OCI-M1 (cell line): ENCODE data around the gene ULK1.
A peak's percentile ranks its signal among the peaks of the same experiment; 100 is the strongest.

Experiments
- DNase-seq: peaks from one replicate; lab custom pipeline; 2025; lab: John Stamatoyannopoulos, UW

ULK1 gene

GRCh38 chr12:131892711-131893604, 1.5 kb upstream of the ULK1 start:
- DNase-seq: no peak

- peak; percentile 32 for DNase-seq
Measured at GRCh38 chr12:131893605-131894312, 663 bp upstream of the ULK1 start.

- no peak for DNase-seq
Measured at GRCh38 chr12:131894981-131895639, 688 bp downstream of the ULK1 start.

GRCh38 chr12:131895640-131896079, 1.2 kb downstream of the ULK1 start:
- peak; percentile 49 for DNase-seq

GRCh38 chr12:131896080-131896810, 1.8 kb downstream of the ULK1 start:
- peak; percentile 92 for DNase-seq

DNA sequence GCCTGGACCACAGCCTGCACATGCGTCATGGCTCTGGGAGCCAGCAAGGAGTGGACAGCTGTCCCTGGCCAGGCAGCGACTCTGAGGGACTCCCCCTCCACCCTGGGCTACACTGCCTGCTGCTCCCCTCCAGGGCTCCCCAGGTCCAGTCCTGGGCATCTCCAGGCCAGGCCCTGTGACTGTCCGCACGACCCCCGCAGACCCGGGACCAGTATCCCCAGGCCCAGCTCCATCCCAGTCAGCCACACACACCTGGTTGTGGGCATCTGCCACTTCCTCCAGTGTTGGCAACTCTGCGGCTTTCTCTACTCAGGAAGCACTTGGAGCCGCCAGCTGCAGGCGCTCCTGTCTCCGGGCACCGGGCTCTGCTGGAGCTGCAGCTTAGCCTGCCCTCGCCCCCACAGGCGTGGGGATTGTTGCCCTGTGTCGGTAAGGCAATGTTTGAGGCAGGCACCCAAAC, 2.4 kb downstream of the ULK1 start:
- no peak for DNase-seq

DNA sequence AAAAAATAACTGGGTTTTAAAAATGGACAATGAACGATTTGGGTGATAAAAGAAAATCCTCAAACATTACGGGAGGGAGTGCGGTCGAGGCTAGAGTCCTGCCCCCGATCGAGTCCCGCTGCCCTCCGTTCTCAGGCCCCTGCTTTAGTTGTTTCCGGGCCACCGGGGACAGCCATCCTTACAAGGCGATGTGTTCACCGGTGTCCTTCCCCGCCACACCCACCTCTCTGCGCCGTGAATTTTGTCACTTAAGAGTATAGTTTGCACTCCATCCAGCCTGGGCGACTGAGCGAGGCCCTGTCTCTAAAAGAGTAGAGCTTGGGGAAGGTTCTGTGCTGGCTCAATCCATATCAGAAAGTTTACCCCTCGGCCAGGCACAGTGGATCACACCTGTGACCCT, 2.9 kb downstream of the ULK1 start:
- no peak for DNase-seq

DNA sequence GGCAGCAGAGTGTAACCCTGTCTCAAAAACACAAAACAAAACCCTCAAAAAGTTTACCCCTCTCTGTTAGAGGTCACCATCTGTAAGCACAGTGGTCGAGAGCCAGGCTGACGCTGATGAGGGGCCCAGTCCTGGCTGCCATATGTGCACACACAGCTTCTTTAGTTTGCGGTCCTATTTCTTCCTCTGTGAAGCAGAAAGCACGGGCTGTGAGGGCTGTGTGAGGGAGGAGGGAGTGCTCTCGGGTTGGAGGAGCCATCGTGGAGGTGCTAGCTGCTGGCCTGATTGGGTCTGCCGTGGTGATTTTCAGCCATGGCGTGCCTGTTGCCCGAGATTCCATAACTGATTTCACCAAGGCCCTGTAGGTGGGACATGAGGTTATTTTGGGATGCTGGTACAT, 3.5 kb downstream of the ULK1 start:
- DNase-seq: no peak

GRCh38 chr12:131900397-131900796, 6.0 kb downstream of the ULK1 start:
- no peak for DNase-seq

DNA sequence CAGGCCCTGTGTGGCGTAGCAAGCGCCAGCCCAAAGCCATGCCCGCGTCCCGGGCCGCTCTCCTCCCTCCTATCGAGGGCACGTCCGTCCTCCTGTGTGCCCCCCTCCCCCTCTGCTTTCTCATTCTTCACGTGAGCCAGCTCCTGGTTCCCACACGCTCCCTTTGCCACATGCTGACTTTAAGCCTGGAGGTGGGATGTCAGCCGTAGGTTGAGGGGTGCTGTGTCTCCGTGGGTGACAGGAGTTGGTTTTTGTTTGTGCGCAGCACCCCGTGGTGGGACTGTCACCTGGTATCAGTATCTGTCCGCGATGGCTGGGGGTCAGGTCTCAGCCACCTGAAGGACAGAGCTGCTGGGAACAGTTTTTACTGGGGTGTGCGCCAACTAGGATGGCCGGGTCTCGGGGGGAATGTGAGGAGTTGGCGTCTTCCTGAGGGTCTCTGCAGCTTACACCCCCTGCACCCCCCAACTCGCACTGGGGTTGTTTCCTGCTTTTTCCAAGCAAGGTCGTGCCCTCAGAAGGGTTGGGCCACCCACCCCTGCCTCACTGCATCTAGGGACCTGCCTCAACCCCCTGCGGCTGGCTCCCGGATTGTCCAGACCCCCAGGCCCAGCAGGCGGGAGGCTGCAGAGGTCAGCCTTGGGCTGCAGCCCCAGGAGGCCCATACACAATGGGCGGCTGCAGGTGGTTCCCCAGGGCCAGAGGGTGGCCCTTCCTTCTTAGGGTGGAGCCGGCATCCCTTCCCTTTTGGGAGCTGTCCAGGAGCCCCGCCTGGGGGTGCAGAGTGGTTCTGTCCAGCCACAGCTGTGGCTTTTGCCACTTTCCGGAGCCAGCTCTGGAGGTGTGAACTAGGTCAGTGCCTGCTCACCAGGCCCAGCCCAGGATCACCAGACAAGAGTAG, 7.3 kb downstream of the ULK1 start:
- DNase-seq: no peak

- no peak for DNase-seq
Measured at GRCh38 chr12:131902332-131903241, 8.2 kb downstream of the ULK1 start.

- DNase-seq: no peak
Measured at GRCh38 chr12:131903270-131904255, 9.1 kb downstream of the ULK1 start.

DNA sequence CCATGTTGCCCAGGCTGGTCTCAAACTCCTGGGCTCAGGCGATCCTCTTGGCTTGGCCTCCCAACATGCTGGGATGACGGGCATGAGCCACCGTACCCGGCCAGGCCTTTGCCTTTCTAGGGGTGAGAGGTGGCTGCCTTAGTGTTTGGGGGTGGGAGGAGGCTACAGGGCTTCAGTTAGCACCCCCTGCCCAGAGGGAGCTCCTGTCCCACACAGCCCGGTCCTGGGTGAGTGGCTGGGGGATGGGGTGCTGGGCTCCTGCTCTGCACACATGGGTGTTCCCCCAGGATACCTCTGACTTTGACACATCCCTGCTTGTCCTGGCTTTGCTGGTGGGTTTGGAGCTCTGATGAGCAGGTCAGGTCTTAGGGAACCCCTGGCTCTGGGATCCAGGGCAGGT, 9.9 kb downstream of the ULK1 start:
- no peak for DNase-seq

GRCh38 chr12:131905081-131905629, 10.7 kb downstream of the ULK1 start:
- no peak for DNase-seq

GRCh38 chr12:131905630-131906091, 11.2 kb downstream of the ULK1 start:
- DNase-seq: no peak

DNA sequence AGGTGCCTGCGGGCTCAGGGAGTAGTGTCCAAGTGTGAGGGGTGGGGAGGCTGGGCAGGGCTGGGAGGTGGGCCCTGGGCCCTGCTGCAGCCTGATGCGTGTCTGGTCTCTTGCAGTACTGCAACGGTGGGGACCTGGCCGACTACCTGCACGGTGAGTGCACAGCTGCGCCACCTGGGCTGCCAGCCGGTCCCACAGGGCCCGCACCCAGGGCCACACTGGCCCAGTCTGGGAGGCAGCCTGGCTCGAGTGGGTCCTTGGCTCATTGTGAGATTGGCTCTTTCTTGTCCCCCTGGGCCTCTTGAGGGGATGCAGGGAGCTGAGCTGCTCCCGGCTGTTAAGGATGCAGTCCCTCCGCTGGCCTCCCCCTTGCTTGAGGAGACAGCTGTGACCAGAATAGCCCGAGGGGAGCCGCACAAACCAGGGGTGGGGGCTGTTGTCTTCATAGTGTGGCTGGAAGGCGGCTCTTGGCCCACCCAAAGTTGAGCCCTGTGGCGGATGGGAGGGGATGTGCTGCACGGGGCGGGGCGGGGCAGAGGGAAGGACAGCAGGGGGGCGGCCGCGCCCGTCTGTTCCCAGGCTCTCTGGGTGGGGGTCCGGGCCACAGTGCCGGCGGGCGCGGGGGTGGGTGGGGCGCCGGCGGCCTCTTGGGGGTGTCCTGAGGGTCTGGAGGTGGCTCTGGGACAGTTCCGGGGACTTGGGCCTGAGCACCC, 13.1 kb downstream of the ULK1 start:
- no peak for DNase-seq
